Trophoblast cell (in vitro differentiated cells and primary cell): Measurements from ENCODE around the gene C1orf167.

Experiments
- DNase-seq, 2 donors: peaks; one replicate each; pipeline ENCODE4 v3.0.0-alpha.2; 2016
- H2AFZ ChIP-seq: 2 replicates; pipeline ENCODE4 v1.6.1; 2013; ENCODE audit warnings: low read length, moderate library complexity, mild to moderate bottlenecking; ENCODE audit not compliant: insufficient read depth, poor library complexity
- H2AK5ac ChIP-seq: 2 replicates; pipeline ENCODE4 v1.6.1; 2013; ENCODE audit warnings: mild to moderate bottlenecking, low read length
- H2BK120ac ChIP-seq: 2 replicates; pipeline ENCODE4 v1.6.1; 2013; ENCODE audit warnings: low read length, mild to moderate bottlenecking, moderate library complexity; ENCODE audit not compliant: insufficient read depth, poor library complexity
- H2BK12ac ChIP-seq: 2 replicates; pipeline ENCODE4 v1.6.1; 2013; ENCODE audit warnings: mild to moderate bottlenecking, low read length, moderate library complexity
- H2BK5ac ChIP-seq: 2 replicates; pipeline ENCODE4 v1.6.1; 2013; ENCODE audit warnings: low read length, low read depth, moderate library complexity, mild to moderate bottlenecking; ENCODE audit not compliant: poor library complexity
- H3K14ac ChIP-seq: 2 replicates; pipeline ENCODE4 v1.6.1; 2013; ENCODE audit warnings: mild to moderate bottlenecking, low read length
- H3K18ac ChIP-seq: 2 replicates; pipeline ENCODE4 v1.6.1; 2013; ENCODE audit warnings: mild to moderate bottlenecking, low read length
- H3K23ac ChIP-seq: 2 replicates; pipeline ENCODE4 v1.6.1; 2013; ENCODE audit warnings: low read length
- H3K27ac ChIP-seq: 2 replicates; pipeline ENCODE4 v1.5.1; 2013; ENCODE audit warnings: low read depth, mild to moderate bottlenecking, inconsistent platforms, low read length, moderate library complexity
- H3K27me3 ChIP-seq: 2 replicates; pipeline ENCODE4 v1.6.1; 2013; ENCODE audit warnings: inconsistent platforms, mild to moderate bottlenecking, low read length, moderate library complexity; ENCODE audit not compliant: insufficient read depth
- H3K36me3 ChIP-seq, 2 experiments: 1 replicate in 1 of 2; 2 replicates in 1 of 2; pipeline ENCODE4 v1.6.1; 2013; ENCODE audit warnings: low read length in 2 of 2, mild to moderate bottlenecking in 2 of 2, moderate library complexity in 1 of 2; ENCODE audit not compliant: insufficient read depth in 2 of 2, control insufficient read depth in 1 of 2
- H3K4ac ChIP-seq: 2 replicates; pipeline ENCODE4 v1.6.1; 2013; ENCODE audit warnings: low read depth, mild to moderate bottlenecking, low read length, moderate library complexity
- H3K4me1 ChIP-seq, 2 experiments: 1 replicate in 1 of 2; 2 replicates in 1 of 2; pipeline ENCODE4 v1.6.1; 2013; ENCODE audit warnings: low read length in 2 of 2, mild to moderate bottlenecking in 2 of 2, moderate library complexity in 1 of 2; ENCODE audit not compliant: insufficient read depth in 2 of 2, control insufficient read depth in 1 of 2
- H3K4me2 ChIP-seq: 2 replicates; pipeline ENCODE4 v1.6.1; 2013; ENCODE audit warnings: inconsistent platforms, mild to moderate bottlenecking, low read length, moderate library complexity
- H3K4me3 ChIP-seq: 2 replicates; pipeline ENCODE4 v1.5.1; 2013; ENCODE audit warnings: mild to moderate bottlenecking, low read depth, low read length, inconsistent platforms
- H3K79me1 ChIP-seq: one replicate; pipeline ENCODE4 v1.6.1; 2013; ENCODE audit warnings: low read length
- H3K79me2 ChIP-seq: 2 replicates; pipeline ENCODE4 v1.6.1; 2013; ENCODE audit warnings: low read length, mild to moderate bottlenecking; ENCODE audit not compliant: control insufficient read depth, insufficient read depth, poor library complexity
- H3K9ac ChIP-seq: 2 replicates; pipeline ENCODE4 v1.6.1; 2013; ENCODE audit warnings: mild to moderate bottlenecking, low read length
- H3K9me3 ChIP-seq: 2 replicates; pipeline ENCODE4 v1.6.1; 2013; ENCODE audit warnings: low read depth, mild to moderate bottlenecking, control low read depth, inconsistent platforms, low read length; ENCODE audit not compliant: insufficient read depth
- H4K12ac ChIP-seq: 2 replicates; pipeline ENCODE4 v1.6.1; 2013; ENCODE audit warnings: low read depth, mild to moderate bottlenecking, low read length, moderate library complexity
- H4K8ac ChIP-seq: 2 replicates; pipeline ENCODE4 v1.6.1; 2013; ENCODE audit warnings: low read depth, mild to moderate bottlenecking, low read length, moderate library complexity
- H4K91ac ChIP-seq: one replicate; pipeline ENCODE4 v1.6.1; 2013; ENCODE audit warnings: low read depth, mild to moderate bottlenecking, low read length, moderate library complexity
- WGBS: extraction: QIAGEN DNeasy Blood & Tissue Kit; methylation state at CpG from one replicate; pipeline ENCODE4 v1.1.7; 2013; ENCODE audit warnings: missing lambda C conversion rate; ENCODE audit not compliant: insufficient read length, insufficient coverage; ENCODE audit errors: extremely low coverage; 5-methylcytosine and 5-hydroxymethylcytosine counted together

C1orf167 gene

GRCh38 chr1:11777658-11778322, 15.8 kb downstream of the C1orf167 start:
- WGBS = no CpG with 5 or more reads among the region's 8 CpGs
- H3K4me1 ChIP-seq = peaks cover 3% of the 10 kb centered on the region in 2 experiments

GRCh38 chr1:11778336-11778735, 16.3 kb downstream of the C1orf167 start:
- WGBS = no CpG with 5 or more reads among the region's 9 CpGs
- no peak overlapping the region for H3K4ac ChIP-seq

More at GRCh38 chr1:11777658-11778322, 15.8 kb downstream of the C1orf167 start:
- Histone ChIP-seq H3K23ac (no peak overlapping the region), H3K18ac (no peak overlapping the region), H3K4ac (no peak overlapping the region), H3K9me3 (peaks cover 3% of the 10 kb centered on the region), H3K14ac (no peak overlapping the region), H3K27me3 (no peaks in the 10 kb centered on the region), H3K9ac (no peak overlapping the region), H2AK5ac (no peak overlapping the region), H3K79me2 (no peaks in the 10 kb centered on the region), H2BK5ac (no peak overlapping the region), H3K79me1 (peaks cover 2% of the 10 kb centered on the region), H2AFZ (no peak overlapping the region), H3K4me2 (no peak overlapping the region), H4K91ac (no peak overlapping the region), H3K4me3 (no peak overlapping the region), H2BK120ac (no peak overlapping the region), H4K12ac (no peak overlapping the region), H3K27ac (no peak overlapping the region), H4K8ac (no peak overlapping the region), H3K36me3 (no peaks in the 10 kb centered on the region), H2BK12ac (no peak overlapping the region)
- no peak for DNase-seq

GRCh38 chr1:11778844-11779623, 17.0 kb downstream of the C1orf167 start:
- Histone ChIP-seq H3K23ac (no peak overlapping the region), H3K4me1 (peaks cover 3% of the 10 kb centered on the region in 2 experiments), H3K9me3 (peaks cover 3% of the 10 kb centered on the region), H3K4me2 (no peak overlapping the region), H3K9ac (no peak overlapping the region), H3K4me3 (no peak overlapping the region), H2AFZ (no peak overlapping the region), H4K12ac (no peak overlapping the region), H4K8ac (no peak overlapping the region), H3K27me3 (no peaks in the 10 kb centered on the region), H3K14ac (no peak overlapping the region), H4K91ac (no peak overlapping the region), H3K27ac (no peak overlapping the region), H3K4ac (no peak overlapping the region), H2BK5ac (no peak overlapping the region), H2BK12ac (no peak overlapping the region), H3K36me3 (no peaks in the 10 kb centered on the region), H3K79me1 (peaks cover 2% of the 10 kb centered on the region), H2BK120ac (no peak overlapping the region), H3K79me2 (no peaks in the 10 kb centered on the region), H3K18ac (no peak overlapping the region), H2AK5ac (no peak overlapping the region)
- DNase-seq = no peak
- no CpG with 5 or more reads among the region's 15 CpGs for WGBS

More at GRCh38 chr1:11778336-11778735, 16.3 kb downstream of the C1orf167 start:
- Histone ChIP-seq H3K4me2 (no peak overlapping the region), H3K36me3 (no peaks in the 10 kb centered on the region), H3K27ac (no peak overlapping the region), H3K9ac (no peak overlapping the region), H2AFZ (no peak overlapping the region), H2BK12ac (no peak overlapping the region), H3K4me3 (no peak overlapping the region), H4K12ac (no peak overlapping the region), H3K14ac (no peak overlapping the region), H3K79me2 (no peaks in the 10 kb centered on the region), H4K91ac (no peak overlapping the region), H3K4me1 (peaks cover 3% of the 10 kb centered on the region in 2 experiments), H2AK5ac (no peak overlapping the region), H3K27me3 (no peaks in the 10 kb centered on the region), H3K9me3 (peaks cover 3% of the 10 kb centered on the region), H3K79me1 (peaks cover 2% of the 10 kb centered on the region), H2BK120ac (no peak overlapping the region), H3K18ac (no peak overlapping the region), H2BK5ac (no peak overlapping the region), H3K23ac (no peak overlapping the region), H4K8ac (no peak overlapping the region)
- no peak for DNase-seq

GRCh38 chr1:11779715-11780379, 17.9 kb downstream of the C1orf167 start:
- Histone ChIP-seq H2AK5ac (no peak overlapping the region), H4K8ac (no peak overlapping the region), H3K23ac (no peak overlapping the region), H3K4me2 (no peak overlapping the region), H3K9ac (no peak overlapping the region), H2BK120ac (no peak overlapping the region), H3K4me1 (peaks cover 3 to 8% of the 10 kb centered on the region in 2 experiments), H3K4ac (no peak overlapping the region), H2BK12ac (no peak overlapping the region), H2BK5ac (no peak overlapping the region), H3K79me1 (peaks cover 2% of the 10 kb centered on the region), H3K27ac (no peak overlapping the region), H3K18ac (no peak overlapping the region), H3K4me3 (no peak overlapping the region), H3K9me3 (peaks cover 3% of the 10 kb centered on the region), H3K36me3 (no peaks in the 10 kb centered on the region), H3K79me2 (no peaks in the 10 kb centered on the region), H3K27me3 (no peaks in the 10 kb centered on the region), H3K14ac (no peak overlapping the region), H4K91ac (no peak overlapping the region), H4K12ac (no peak overlapping the region), H2AFZ (no peak overlapping the region)
- WGBS = no CpG with 5 or more reads among the region's 13 CpGs
- DNase-seq = peak in 1 of 2 donors; percentile 19
